A673 (cell line): Measurements from ENCODE around the gene RPS6KC1.

Experiments used
- EZH2 ChIP-seq: fragments of 200-600 bp; sonication (generic); IDR thresholded peaks from 2 replicates; pipeline ENCODE4 v1.6.1; 2017; ENCODE audit warnings: borderline replicate concordance, low read depth, mild to moderate bottlenecking, mixed read lengths, antibody characterized with exemption, low read length; ENCODE audit not compliant: poor library complexity, severe bottlenecking
- TF ChIP-seq, protein P1 (sequence below): fragments of 300-800, 200-600 bp; sonication (generic); conservative IDR thresholded peaks from 2 replicates; pipeline ENCODE4 v1.5.1; 2017; ENCODE audit warnings: low read depth, mild to moderate bottlenecking, antibody characterized with exemption, low read length, moderate library complexity, mixed read lengths

DNA sequence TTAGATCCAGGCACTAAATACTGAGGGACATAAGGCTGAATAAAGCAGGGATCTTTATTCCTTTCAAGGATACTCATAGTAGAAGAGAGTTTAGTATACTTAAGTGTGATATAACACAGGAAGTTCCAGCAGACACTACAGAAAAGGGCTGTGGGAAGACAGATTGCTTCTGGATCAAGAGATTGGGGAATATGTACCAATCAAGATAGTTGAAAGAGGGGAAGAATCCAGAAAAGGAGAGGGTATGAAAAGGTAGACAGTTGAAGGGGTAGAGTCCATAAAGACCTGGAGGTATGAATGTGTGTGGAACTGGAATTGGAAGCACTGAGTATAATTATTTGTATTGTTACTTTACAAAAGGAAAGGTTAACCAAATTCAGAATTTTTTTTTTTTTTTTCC lies 2.4 kb downstream of the RPS6KC1 start:
- TF ChIP-seq, protein P1, sequence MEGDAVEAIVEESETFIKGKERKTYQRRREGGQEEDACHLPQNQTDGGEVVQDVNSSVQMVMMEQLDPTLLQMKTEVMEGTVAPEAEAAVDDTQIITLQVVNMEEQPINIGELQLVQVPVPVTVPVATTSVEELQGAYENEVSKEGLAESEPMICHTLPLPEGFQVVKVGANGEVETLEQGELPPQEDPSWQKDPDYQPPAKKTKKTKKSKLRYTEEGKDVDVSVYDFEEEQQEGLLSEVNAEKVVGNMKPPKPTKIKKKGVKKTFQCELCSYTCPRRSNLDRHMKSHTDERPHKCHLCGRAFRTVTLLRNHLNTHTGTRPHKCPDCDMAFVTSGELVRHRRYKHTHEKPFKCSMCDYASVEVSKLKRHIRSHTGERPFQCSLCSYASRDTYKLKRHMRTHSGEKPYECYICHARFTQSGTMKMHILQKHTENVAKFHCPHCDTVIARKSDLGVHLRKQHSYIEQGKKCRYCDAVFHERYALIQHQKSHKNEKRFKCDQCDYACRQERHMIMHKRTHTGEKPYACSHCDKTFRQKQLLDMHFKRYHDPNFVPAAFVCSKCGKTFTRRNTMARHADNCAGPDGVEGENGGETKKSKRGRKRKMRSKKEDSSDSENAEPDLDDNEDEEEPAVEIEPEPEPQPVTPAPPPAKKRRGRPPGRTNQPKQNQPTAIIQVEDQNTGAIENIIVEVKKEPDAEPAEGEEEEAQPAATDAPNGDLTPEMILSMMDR: no peak
- no peak for TF ChIP-seq EZH2
